HEK293 (cell line): ENCODE measurements around the gene GLI1.

Source experiments
- CTCF ChIA-PET: fragments of 350-600 bp; formaldehyde crosslinking; extraction: SDS; loops from one replicate; lab custom pipeline; 2021; ENCODE audit warnings: antibody characterized with exemption; lab: Yijun Ruan, JAX
- POLR2A ChIA-PET: fragments of 300-600 bp; formaldehyde crosslinking; extraction: SDS; loops from one replicate; lab custom pipeline; 2020; ENCODE audit warnings: antibody characterized with exemption, inconsistent platforms; lab: Yijun Ruan, JAX
- H3K27ac ChIP-seq: fragments of 200-500 bp; sonication (Bioruptor generic); 2 replicates; pipeline ENCODE4 v1.5.1; 2014; ENCODE audit warnings: low read depth, low read length, control low read depth, inconsistent platforms; ENCODE audit errors: extremely low read depth
- H3K36me3 ChIP-seq, 2 experiments: fragments of 200-500 bp in 1 of 2; sonication (Bioruptor generic) in 1 of 2; 1 replicate in 1 of 2; 2 replicates in 1 of 2; pipeline ENCODE4 v1.5.1; 2014 to 2017; ENCODE audit warnings: inconsistent platforms in 2 of 2, low read length in 2 of 2; ENCODE audit not compliant: control insufficient read depth in 2 of 2, insufficient read depth in 1 of 2
- H3K4me1 ChIP-seq: fragments of 200-500 bp; sonication (Bioruptor generic); 2 replicates; pipeline ENCODE4 v1.5.1; 2014; ENCODE audit warnings: mild to moderate bottlenecking, low read length, inconsistent platforms; ENCODE audit not compliant: control insufficient read depth, insufficient read depth
- H3K4me3 ChIP-seq: 2 replicates; pipeline ENCODE4 v1.5.1; 2011; ENCODE audit warnings: low read depth, mild to moderate bottlenecking, control low read depth, low read length, moderate library complexity
- H3K9me3 ChIP-seq: fragments of 200-500 bp; sonication (Bioruptor generic); 2 replicates; pipeline ENCODE4 v1.5.1; 2014; ENCODE audit warnings: low read depth, low read length, inconsistent platforms; ENCODE audit not compliant: control insufficient read depth, insufficient read depth
- BCL11A ChIP-seq: fragments of 450-650 bp; formaldehyde crosslinking; IDR thresholded peaks from 2 replicates; pipeline ENCODE4 v1.5.1; 2016; ENCODE audit warnings: low read depth, missing biosample characterization, missing genetic modification characterization
- GLIS2 ChIP-seq: fragments of 450-650 bp; formaldehyde crosslinking; IDR thresholded peaks from 2 replicates; pipeline ENCODE4 v1.5.1; 2016; ENCODE audit warnings: missing biosample characterization, missing genetic modification characterization
- HOXC10 ChIP-seq: sonication (generic); formaldehyde crosslinking; IDR thresholded peaks from 2 replicates; pipeline ENCODE4 v1.8.1; 2023; ENCODE audit warnings: mild to moderate bottlenecking, missing genetic modification reagents
- OVOL3 ChIP-seq: fragments of 450-650 bp; formaldehyde crosslinking; IDR thresholded peaks from 2 replicates; pipeline ENCODE4 v1.5.1; 2016; ENCODE audit warnings: missing biosample characterization, missing genetic modification characterization
- SCRT2 ChIP-seq: fragments of 450-650 bp; formaldehyde crosslinking; IDR thresholded peaks from 2 replicates; pipeline ENCODE4 v1.5.1; 2016; ENCODE audit warnings: missing biosample characterization, missing genetic modification characterization
- YY2 ChIP-seq: fragments of 450-650 bp; formaldehyde crosslinking; IDR thresholded peaks from 2 replicates; pipeline ENCODE4 v1.5.1; 2016; ENCODE audit warnings: missing biosample characterization, missing genetic modification characterization
- ZBTB17 ChIP-seq: fragments of 450-650 bp; formaldehyde crosslinking; IDR thresholded peaks from 2 replicates; pipeline ENCODE4 v1.5.1; 2016; ENCODE audit warnings: missing biosample characterization, missing genetic modification characterization
- ZFHX2 ChIP-seq: fragments of 450-650 bp; formaldehyde crosslinking; conservative IDR thresholded peaks from 2 replicates; pipeline ENCODE4 v1.5.1; 2016; ENCODE audit warnings: missing biosample characterization, missing genetic modification characterization
- ZIC2 ChIP-seq: fragments of 450-650 bp; formaldehyde crosslinking; IDR thresholded peaks from 2 replicates; pipeline ENCODE4 v1.5.1; 2016; ENCODE audit warnings: missing biosample characterization, missing genetic modification characterization
- ZNF133 ChIP-seq: fragments of 450-650 bp; formaldehyde crosslinking; IDR thresholded peaks from 2 replicates; pipeline ENCODE4 v1.5.1; 2016; ENCODE audit warnings: missing biosample characterization, missing genetic modification characterization
- ZNF157 ChIP-seq: fragments of 450-650 bp; formaldehyde crosslinking; IDR thresholded peaks from 2 replicates; pipeline ENCODE4 v1.5.1; 2016; ENCODE audit warnings: missing biosample characterization, missing genetic modification characterization
- ZNF16 ChIP-seq: fragments of 450-650 bp; formaldehyde crosslinking; IDR thresholded peaks from 2 replicates; pipeline ENCODE4 v1.5.1; 2016; ENCODE audit warnings: low read depth, missing biosample characterization, missing genetic modification characterization
- ZNF223 ChIP-seq: fragments of 450-650 bp; formaldehyde crosslinking; IDR thresholded peaks from 2 replicates; pipeline ENCODE4 v1.5.1; 2016; ENCODE audit warnings: missing biosample characterization, missing genetic modification characterization
- ZNF324 ChIP-seq: fragments of 450-650 bp; formaldehyde crosslinking; IDR thresholded peaks from 2 replicates; pipeline ENCODE4 v1.5.1; 2016; ENCODE audit warnings: missing biosample characterization, missing genetic modification characterization
- ZNF394 ChIP-seq: fragments of 450-650 bp; formaldehyde crosslinking; IDR thresholded peaks from 2 replicates; pipeline ENCODE4 v1.5.1; 2016; ENCODE audit warnings: missing biosample characterization, missing genetic modification characterization, mild to moderate bottlenecking, moderate library complexity, borderline replicate concordance
- ZNF433 ChIP-seq: fragments of 450-650 bp; formaldehyde crosslinking; IDR thresholded peaks from 2 replicates; pipeline ENCODE4 v1.5.1; 2016; ENCODE audit warnings: missing biosample characterization, missing genetic modification characterization, low read depth
- ZNF660 ChIP-seq: fragments of 450-650 bp; IDR thresholded peaks from 2 replicates; pipeline ENCODE4 v1.5.1; 2018; ENCODE audit warnings: missing biosample characterization, mild to moderate bottlenecking, missing genetic modification characterization
- ZNF677 ChIP-seq: fragments of 450-650 bp; IDR thresholded peaks from 2 replicates; pipeline ENCODE4 v1.5.0; 2018; ENCODE audit warnings: missing biosample characterization, mild to moderate bottlenecking, missing genetic modification characterization, moderate library complexity
- TF ChIP-seq, protein P1 (sequence below): fragments of 450-650 bp; formaldehyde crosslinking; IDR thresholded peaks from 2 replicates; pipeline ENCODE4; 2016; ENCODE audit warnings: missing biosample characterization, missing genetic modification characterization

Gene GLI1

DNA sequence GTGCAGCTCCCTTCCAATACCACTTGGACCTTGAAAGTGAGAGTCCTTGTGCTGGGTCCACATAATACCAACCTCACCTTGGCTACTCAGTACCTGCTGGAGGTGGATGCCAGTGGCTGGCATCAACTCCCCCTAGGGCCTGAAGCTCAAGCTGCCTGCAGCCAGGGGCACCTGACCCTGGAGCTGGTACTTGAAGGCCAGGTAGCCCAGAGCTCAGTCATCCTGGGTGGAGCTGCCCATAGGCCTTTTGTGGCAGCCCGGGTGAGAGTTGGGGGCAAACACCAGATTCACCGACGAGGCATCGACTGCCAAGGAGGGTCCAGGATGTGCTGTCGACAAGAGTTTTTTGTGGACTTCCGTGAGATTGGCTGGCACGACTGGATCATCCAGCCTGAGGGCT, 10.2 kb upstream of the GLI1 start:
- ChIA-PET CTCF (interaction anchor here (0.6 to 9.7 kb wide), 5 partner anchors 10 to 176 kb away, joined by 3 to 219 read pairs (median 4); partner anchors contain the start of gene GLI1), POLR2A (no interaction called here)
- H3K4me3 ChIP-seq: no peak overlapping the region
- H3K4me1 ChIP-seq: peaks cover 3% of the 10 kb centered on the region; the same call in 1 of the 2 replicates
- no peak for TF ChIP-seq ZNF16 (tag by site-specific recombination)
- no peak for TF ChIP-seq GLIS2 (tag by site-specific recombination)
- TF ChIP-seq ZNF133 (tag by site-specific recombination): no peak
- TF ChIP-seq ZIC2 (tag by site-specific recombination): no peak
- no peak for TF ChIP-seq BCL11A (tag by site-specific recombination)
- no peak for TF ChIP-seq ZNF433
- TF ChIP-seq YY2: no peak
- no peak for TF ChIP-seq ZNF324
- no peak for TF ChIP-seq ZNF677 (tag by site-specific recombination)
- TF ChIP-seq, protein P1, sequence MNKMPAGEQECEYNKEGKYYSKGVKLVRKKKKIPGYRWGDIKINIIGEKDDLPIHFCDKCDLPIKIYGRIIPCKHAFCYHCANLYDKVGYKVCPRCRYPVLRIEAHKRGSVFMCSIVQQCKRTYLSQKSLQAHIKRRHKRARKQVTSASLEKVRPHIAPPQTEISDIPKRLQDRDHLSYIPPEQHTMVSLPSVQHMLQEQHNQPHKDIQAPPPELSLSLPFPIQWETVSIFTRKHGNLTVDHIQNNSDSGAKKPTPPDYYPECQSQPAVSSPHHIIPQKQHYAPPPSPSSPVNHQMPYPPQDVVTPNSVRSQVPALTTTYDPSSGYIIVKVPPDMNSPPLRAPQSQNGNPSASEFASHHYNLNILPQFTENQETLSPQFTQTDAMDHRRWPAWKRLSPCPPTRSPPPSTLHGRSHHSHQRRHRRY (tag by site-specific recombination): no peak
- no peaks in the 10 kb centered on the region for H3K9me3 ChIP-seq
- H3K27ac ChIP-seq: no peak overlapping the region
- no peaks in the 10 kb centered on the region for H3K36me3 ChIP-seq

GRCh38 chr12:57450057-57450456, 9.5 kb upstream of the GLI1 start:
- Histone ChIP-seq H3K27ac (no peak overlapping the region), H3K9me3 (no peaks in the 10 kb centered on the region), H3K36me3 (no peaks in the 10 kb centered on the region), H3K4me1 (peaks cover 7% of the 10 kb centered on the region; the same call in 1 of the 2 replicates), H3K4me3 (no peak overlapping the region)
- CTCF ChIA-PET: interaction anchor here (0.8 to 9.7 kb wide), 6 partner anchors 8 to 286 kb away, joined by 3 to 219 read pairs (median 40); partner anchors contain the start of gene NXPH4
- TF ChIP-seq ZNF394 (tag by site-specific recombination): no peak
- no peak for TF ChIP-seq OVOL3 (tag by site-specific recombination)
- no peak for TF ChIP-seq ZNF223 (tag by site-specific recombination)
- TF ChIP-seq, protein P1 (tag by site-specific recombination): no peak
- no peak for TF ChIP-seq ZBTB17 (tag by site-specific recombination)
- TF ChIP-seq ZNF660 (tag by site-specific recombination): no peak
- no peak for TF ChIP-seq HOXC10 (CRISPR knock-in tag)
- no peak for TF ChIP-seq SCRT2 (tag by site-specific recombination)
- POLR2A ChIA-PET: no interaction called here

GRCh38 chr12:57451233-57451778, 8.3 kb upstream of the GLI1 start:
- H3K4me3 ChIP-seq: no peak overlapping the region
- ChIA-PET CTCF (interaction anchor here (0.6 to 9.7 kb wide), 15 partner anchors 11 to 237 kb away, joined by 3 to 219 read pairs (median 17); partner anchors contain the start of genes INHBC and NXPH4), POLR2A (interaction anchor here (0.5 kb wide), 1 partner anchor 13 kb away, joined by 4 read pairs; no protein-coding TSS in a partner anchor)
- peaks cover 7% of the 10 kb centered on the region; the same call in 1 of the 2 replicates for H3K4me1 ChIP-seq
- no peaks in the 10 kb centered on the region for H3K36me3 ChIP-seq
- no peak overlapping the region for H3K27ac ChIP-seq
- TF ChIP-seq ZFHX2 (peak; percentile 69), ZNF157 (tag by site-specific recombination) (no peak)
- H3K9me3 ChIP-seq: no peaks in the 10 kb centered on the region
